Measurements from ENCODE around the gene DNAH2. TPM values are rescaled to one million over a fixed set of nuclear protein-coding genes. Genes with fewer than 3 reads are reported as not detected.

Gene DNAH2
- total and polyA plus RNA-seq, 2 of the 13 experiments (the other 11 are each of a cell fraction or from before 2014, with no cell fraction given) = not detected

DNA sequence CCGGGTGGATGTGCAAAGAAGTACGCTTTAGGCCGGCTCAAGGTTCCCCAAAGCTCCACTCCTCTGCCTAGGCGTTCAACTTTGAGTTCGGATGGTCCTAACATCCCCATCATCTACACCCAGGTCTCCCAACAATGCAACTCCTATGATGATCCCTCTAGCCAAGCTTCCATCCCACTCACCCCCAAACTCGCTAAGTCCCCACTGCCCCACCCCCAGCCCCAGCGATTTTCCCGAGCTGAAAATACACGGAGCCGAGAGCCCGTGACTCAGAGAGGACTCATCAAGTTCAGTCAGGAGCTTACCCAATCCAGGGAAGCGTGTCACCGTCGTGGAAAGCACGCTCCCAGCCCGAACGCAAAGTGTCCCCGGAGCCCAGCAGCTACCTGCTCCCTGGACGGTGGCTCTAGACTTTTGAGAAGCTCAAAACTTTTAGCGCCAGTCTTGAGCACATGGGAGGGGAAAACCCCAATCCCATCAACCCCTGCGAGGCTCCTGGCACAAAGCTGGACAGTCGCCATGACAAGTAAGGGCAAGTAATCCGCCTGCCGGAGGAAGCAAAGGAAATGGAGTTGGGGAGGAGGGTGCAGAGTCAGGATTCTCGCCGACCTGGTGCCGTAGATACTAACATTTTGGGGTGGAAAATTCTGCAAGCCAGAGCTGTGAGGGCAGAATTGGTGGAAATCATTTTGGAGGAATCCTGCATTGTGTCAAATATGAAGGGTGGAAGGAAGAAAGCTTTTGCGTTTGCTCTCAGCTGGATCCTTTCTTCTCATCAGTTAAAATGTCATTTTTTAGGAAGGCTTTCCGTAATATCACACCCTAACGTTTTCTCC is 30.3 kb upstream of the DNAH2 start, which contains the start of gene TP53 (continued):
- no peak for TF ChIP-seq PAX8 (CRISPR knock-in tag; IDR thresholded peaks at IDR 0.05; ENCODE audit: borderline replicate concordance)
- no peak for TF ChIP-seq ZNF256 (CRISPR knock-in tag; conservative IDR thresholded peaks at IDR 0.05)
- TF ChIP-seq, protein P1, sequence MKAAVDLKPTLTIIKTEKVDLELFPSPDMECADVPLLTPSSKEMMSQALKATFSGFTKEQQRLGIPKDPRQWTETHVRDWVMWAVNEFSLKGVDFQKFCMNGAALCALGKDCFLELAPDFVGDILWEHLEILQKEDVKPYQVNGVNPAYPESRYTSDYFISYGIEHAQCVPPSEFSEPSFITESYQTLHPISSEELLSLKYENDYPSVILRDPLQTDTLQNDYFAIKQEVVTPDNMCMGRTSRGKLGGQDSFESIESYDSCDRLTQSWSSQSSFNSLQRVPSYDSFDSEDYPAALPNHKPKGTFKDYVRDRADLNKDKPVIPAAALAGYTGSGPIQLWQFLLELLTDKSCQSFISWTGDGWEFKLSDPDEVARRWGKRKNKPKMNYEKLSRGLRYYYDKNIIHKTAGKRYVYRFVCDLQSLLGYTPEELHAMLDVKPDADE (CRISPR knock-in tag; IDR thresholded peaks at IDR 0.05) = no peak
- TF ChIP-seq JUN (CRISPR knock-in tag; IDR thresholded peaks at IDR 0.05) = no peak
- TF ChIP-seq, protein P2, sequence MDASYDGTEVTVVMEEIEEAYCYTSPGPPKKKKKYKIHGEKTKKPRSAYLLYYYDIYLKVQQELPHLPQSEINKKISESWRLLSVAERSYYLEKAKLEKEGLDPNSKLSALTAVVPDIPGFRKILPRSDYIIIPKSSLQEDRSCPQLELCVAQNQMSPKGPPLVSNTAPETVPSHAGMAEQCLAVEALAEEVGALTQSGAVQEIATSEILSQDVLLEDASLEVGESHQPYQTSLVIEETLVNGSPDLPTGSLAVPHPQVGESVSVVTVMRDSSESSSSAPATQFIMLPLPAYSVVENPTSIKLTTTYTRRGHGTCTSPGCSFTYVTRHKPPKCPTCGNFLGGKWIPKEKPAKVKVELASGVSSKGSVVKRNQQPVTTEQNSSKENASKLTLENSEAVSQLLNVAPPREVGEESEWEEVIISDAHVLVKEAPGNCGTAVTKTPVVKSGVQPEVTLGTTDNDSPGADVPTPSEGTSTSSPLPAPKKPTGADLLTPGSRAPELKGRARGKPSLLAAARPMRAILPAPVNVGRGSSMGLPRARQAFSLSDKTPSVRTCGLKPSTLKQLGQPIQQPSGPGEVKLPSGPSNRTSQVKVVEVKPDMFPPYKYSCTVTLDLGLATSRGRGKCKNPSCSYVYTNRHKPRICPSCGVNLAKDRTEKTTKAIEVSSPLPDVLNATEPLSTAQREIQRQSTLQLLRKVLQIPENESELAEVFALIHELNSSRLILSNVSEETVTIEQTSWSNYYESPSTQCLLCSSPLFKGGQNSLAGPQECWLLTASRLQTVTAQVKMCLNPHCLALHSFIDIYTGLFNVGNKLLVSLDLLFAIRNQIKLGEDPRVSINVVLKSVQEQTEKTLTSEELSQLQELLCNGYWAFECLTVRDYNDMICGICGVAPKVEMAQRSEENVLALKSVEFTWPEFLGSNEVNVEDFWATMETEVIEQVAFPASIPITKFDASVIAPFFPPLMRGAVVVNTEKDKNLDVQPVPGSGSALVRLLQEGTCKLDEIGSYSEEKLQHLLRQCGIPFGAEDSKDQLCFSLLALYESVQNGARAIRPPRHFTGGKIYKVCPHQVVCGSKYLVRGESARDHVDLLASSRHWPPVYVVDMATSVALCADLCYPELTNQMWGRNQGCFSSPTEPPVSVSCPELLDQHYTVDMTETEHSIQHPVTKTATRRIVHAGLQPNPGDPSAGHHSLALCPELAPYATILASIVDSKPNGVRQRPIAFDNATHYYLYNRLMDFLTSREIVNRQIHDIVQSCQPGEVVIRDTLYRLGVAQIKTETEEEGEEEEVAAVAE (CRISPR knock-in tag; IDR thresholded peaks at IDR 0.05; ENCODE audit: borderline replicate concordance) = no peak
- no peak for TF ChIP-seq ATF7-NPFF (CRISPR knock-in tag; IDR thresholded peaks at IDR 0.05; ENCODE audit: low read depth)
- TF ChIP-seq XBP1 (CRISPR knock-in tag; IDR thresholded peaks at IDR 0.05) = no peak
- TF ChIP-seq ZNF792 (CRISPR knock-in tag; IDR thresholded peaks at IDR 0.05) = no peak
- TF ChIP-seq NR1H2 (CRISPR knock-in tag; IDR thresholded peaks at IDR 0.05; ENCODE audit: borderline replicate concordance, low read depth) = peak; percentile 22; the same call in 1 of the 2 replicates
- TF ChIP-seq YY1 (IDR thresholded peaks at IDR 0.05; ENCODE audit: insufficient read depth, insufficient replicate concordance, low read depth, low read length) = peak; percentile 99
- TF ChIP-seq, protein P3, sequence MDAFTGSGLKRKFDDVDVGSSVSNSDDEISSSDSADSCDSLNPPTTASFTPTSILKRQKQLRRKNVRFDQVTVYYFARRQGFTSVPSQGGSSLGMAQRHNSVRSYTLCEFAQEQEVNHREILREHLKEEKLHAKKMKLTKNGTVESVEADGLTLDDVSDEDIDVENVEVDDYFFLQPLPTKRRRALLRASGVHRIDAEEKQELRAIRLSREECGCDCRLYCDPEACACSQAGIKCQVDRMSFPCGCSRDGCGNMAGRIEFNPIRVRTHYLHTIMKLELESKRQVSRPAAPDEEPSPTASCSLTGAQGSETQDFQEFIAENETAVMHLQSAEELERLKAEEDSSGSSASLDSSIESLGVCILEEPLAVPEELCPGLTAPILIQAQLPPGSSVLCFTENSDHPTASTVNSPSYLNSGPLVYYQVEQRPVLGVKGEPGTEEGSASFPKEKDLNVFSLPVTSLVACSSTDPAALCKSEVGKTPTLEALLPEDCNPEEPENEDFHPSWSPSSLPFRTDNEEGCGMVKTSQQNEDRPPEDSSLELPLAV (CRISPR knock-in tag; conservative IDR thresholded peaks at IDR 0.05; ENCODE audit: low read depth) = no peak
- no peak; the same call in 1 of the 2 replicates for TF ChIP-seq ZNF709 (CRISPR knock-in tag; IDR thresholded peaks at IDR 0.05)
- TF ChIP-seq ZSCAN9 (CRISPR knock-in tag; IDR thresholded peaks at IDR 0.05; ENCODE audit: borderline replicate concordance) = no peak; the same call in 1 of the 2 replicates
- peak; percentile 72 for TF ChIP-seq REPIN1 (CRISPR knock-in tag; IDR thresholded peaks at IDR 0.05; ENCODE audit: borderline replicate concordance, low read depth)
- no peak for TF ChIP-seq PHF5A (CRISPR knock-in tag; IDR thresholded peaks at IDR 0.05; ENCODE audit: low read depth, unreplicated experiment)
- TF ChIP-seq MED13 (CRISPR knock-in tag; IDR thresholded peaks at IDR 0.05) = no peak
- TF ChIP-seq SPEN (CRISPR knock-in tag; IDR thresholded peaks at IDR 0.05; ENCODE audit: low read depth) = no peak
- no peak for TF ChIP-seq ZNF569 (CRISPR knock-in tag; IDR thresholded peaks at IDR 0.05; ENCODE audit: borderline replicate concordance)
- TF ChIP-seq ZNF614 (CRISPR knock-in tag; IDR thresholded peaks at IDR 0.05; ENCODE audit: borderline replicate concordance) = no peak
- no peak for TF ChIP-seq DPF2 (CRISPR knock-in tag; IDR thresholded peaks at IDR 0.05; ENCODE audit: borderline replicate concordance, low read depth)
- 0 out of 2 replicates have a peak, but pooled peaks have one; percentile 81 for TF ChIP-seq REL (CRISPR knock-in tag; conservative IDR thresholded peaks at IDR 0.05)
